BJ (cell line): ENCODE results near the gene FRMD4A. TPM values are rescaled to one million over a fixed set of nuclear protein-coding genes. Genes with fewer than 3 reads are reported as not detected.

ENCODE experiments used
- CTCF ChIA-PET: fragments of 350-600 bp; formaldehyde crosslinking; extraction: SDS; loops from one replicate; lab custom pipeline; 2021; ENCODE audit warnings: antibody characterized with exemption, inconsistent platforms; lab: Yijun Ruan, JAX
- POLR2A ChIA-PET: fragments of 300-600 bp; sonication (Branson Sonifier 250); formaldehyde crosslinking; extraction: SDS; loops from one replicate; lab custom pipeline; 2021; ENCODE audit warnings: antibody characterized with exemption; lab: Charles Lee
- DNase-seq: peaks from one replicate; pipeline ENCODE4 v3.0.0-alpha.2; 2011; ENCODE audit warnings: low read depth
- H3K27me3 ChIP-seq: 2 replicates; pipeline ENCODE4 v1.6.0; 2011; ENCODE audit warnings: low read length; ENCODE audit not compliant: control insufficient read depth, insufficient read depth
- H3K36me3 ChIP-seq: 2 replicates; pipeline ENCODE4 v1.5.1; 2011; ENCODE audit warnings: low read length; ENCODE audit not compliant: control insufficient read depth, insufficient read depth
- H3K4me3 ChIP-seq: 2 replicates; pipeline ENCODE4 v1.5.1; 2011; ENCODE audit warnings: low read depth, mild to moderate bottlenecking, control low read depth, low read length
- polyA plus RNA-seq: library from polyadenylated mRNA; depleted of rRNA; stranded (reverse); fragments of >200 nt; gene quantifications from 2 replicates; pipeline ENCODE4 v1.2.3, GENCODE V29; 2011
- TF ChIP-seq, protein P1 (sequence below): IDR thresholded peaks from 2 replicates; pipeline ENCODE4 v1.5.1; 2011; ENCODE audit warnings: low read depth, mild to moderate bottlenecking, control low read depth, inconsistent platforms, low read length, moderate library complexity; ENCODE audit not compliant: insufficient read depth

FRMD4A gene
- polyA plus RNA-seq, 1 experiment: 31.6 TPM

DNA sequence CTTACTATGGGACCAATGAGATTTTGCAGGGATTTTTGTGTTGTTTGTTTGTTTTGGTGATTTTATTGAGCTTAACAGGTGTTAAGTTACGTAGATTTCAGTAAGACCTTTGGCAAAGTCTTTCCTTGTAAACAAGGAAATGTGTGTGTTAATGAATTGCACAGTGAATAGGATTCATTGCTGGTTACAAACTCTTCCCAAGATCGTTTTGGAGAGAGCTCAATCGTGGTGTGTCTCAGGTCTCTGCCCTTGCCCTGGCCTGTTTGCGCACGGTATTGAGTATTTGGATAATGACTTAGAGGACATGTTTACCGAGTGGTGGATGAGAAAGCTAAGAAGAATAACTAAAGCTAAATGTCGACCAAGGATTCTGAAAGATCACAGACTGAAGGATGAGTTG is 702.1 kb downstream of the FRMD4A start:
- TF ChIP-seq, protein P1, sequence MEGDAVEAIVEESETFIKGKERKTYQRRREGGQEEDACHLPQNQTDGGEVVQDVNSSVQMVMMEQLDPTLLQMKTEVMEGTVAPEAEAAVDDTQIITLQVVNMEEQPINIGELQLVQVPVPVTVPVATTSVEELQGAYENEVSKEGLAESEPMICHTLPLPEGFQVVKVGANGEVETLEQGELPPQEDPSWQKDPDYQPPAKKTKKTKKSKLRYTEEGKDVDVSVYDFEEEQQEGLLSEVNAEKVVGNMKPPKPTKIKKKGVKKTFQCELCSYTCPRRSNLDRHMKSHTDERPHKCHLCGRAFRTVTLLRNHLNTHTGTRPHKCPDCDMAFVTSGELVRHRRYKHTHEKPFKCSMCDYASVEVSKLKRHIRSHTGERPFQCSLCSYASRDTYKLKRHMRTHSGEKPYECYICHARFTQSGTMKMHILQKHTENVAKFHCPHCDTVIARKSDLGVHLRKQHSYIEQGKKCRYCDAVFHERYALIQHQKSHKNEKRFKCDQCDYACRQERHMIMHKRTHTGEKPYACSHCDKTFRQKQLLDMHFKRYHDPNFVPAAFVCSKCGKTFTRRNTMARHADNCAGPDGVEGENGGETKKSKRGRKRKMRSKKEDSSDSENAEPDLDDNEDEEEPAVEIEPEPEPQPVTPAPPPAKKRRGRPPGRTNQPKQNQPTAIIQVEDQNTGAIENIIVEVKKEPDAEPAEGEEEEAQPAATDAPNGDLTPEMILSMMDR: no peak
- Histone ChIP-seq H3K36me3 (peaks cover 5% of the 10 kb centered on the region), H3K4me3 (no peak overlapping the region), H3K27me3 (no peaks in the 10 kb centered on the region)
- POLR2A ChIA-PET: no interaction called here
- CTCF ChIA-PET: interaction anchor here (0.7 to 1.8 kb wide), 4 partner anchors 8 to 149 kb away, joined by 3 to 4 read pairs (median 3); no protein-coding TSS in a partner anchor
- DNase-seq: no peak

DNA sequence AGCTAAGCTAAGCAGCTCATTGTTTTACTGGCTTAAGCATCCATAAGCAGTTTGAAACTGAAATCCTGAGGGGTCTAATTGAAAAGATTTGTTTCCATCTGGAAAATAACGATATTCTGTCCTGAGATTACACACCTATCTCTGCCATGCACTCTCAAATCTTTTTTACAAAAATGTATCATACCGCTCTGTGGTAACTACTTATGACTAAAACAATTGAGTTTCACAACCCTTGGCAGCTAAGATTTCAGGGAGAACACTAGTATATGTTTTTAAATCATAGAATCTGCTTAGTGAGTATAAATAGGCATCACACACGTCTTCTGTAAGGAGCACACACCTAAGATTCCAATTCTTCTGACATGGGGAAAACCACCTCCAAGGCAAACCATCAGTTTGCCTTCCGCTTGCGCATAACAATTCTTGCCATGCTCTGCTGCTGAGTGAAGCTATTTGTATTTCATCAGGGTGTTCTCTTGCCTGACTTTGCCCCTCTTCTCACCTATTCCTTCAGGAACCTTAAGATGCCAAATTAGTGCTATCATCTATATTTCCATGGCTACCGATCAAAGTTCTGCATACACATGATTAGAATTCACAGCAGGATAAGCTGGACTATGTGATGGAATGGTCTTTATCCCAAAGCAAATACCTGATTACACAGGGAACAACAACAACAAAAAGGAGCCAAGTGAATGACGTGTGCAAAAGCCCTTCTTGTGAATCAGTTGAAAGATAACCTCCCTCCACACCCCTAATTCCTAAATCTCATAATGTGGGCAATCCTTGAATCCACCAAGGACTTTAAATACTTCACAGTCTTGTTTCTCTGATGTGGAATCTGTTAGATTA is 703.0 kb downstream of the FRMD4A start:
- TF ChIP-seq, protein P1: no peak
- CTCF ChIA-PET: interaction anchor here (1.1 kb wide), 1 partner anchor 150 kb away, joined by 3 read pairs; no protein-coding TSS in a partner anchor
- Histone ChIP-seq H3K4me3 (no peak overlapping the region), H3K36me3 (peaks cover 5% of the 10 kb centered on the region), H3K27me3 (no peaks in the 10 kb centered on the region)
- DNase-seq: no peak
- POLR2A ChIA-PET: no interaction called here

DNA sequence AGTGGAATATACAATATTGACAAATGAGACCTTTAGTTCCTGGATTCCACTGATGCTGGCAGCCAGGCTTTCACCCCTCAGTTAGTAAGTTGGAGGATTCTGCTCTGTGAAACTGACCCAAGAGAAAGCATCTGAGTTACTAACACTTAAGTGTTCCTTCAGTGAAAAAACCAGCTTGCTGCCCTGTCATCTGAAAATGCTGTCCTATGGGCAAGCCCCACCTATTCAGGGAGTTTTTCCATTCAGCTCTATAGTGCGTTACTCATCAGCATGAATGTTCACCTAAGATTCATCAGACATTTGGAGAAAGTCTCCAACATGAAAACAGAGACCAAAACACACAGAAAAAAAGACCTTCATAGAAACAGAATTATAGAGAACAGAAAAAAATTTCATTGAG is 706.1 kb downstream of the FRMD4A start:
- POLR2A ChIA-PET: no interaction called here
- no peak overlapping the region for H3K4me3 ChIP-seq
- TF ChIP-seq, protein P1: no peak
- no peaks in the 10 kb centered on the region for H3K27me3 ChIP-seq
- CTCF ChIA-PET: interaction anchor here (1.3 kb wide), 1 partner anchor 9 kb away, joined by 3 read pairs; no protein-coding TSS in a partner anchor
- DNase-seq: no peak
- no peaks in the 10 kb centered on the region for H3K36me3 ChIP-seq

DNA sequence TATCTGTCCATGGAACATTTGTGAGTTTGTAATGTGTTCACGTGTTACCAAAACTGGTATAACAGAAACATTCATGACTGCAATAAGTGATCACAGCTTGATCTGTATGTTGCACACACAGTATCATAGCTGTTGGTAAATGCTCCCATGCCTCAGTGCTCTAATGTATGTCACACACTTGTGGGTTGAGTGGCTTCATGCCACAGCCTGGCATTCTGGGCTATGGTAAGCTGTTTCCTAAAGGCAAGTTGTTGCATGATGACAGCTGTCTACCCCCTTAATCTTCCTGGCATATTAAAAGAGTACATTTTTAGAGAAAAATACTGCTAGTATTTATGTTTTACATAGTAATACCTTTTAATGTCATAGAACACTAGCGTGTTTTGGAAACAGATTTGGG is 708.8 kb downstream of the FRMD4A start:
- TF ChIP-seq, protein P1: no peak
- Histone ChIP-seq H3K4me3 (no peak overlapping the region), H3K27me3 (no peaks in the 10 kb centered on the region), H3K36me3 (peaks cover 3% of the 10 kb centered on the region; the same call in 1 of the 2 replicates)
- CTCF ChIA-PET: no interaction called here
- no peak for DNase-seq
- POLR2A ChIA-PET: no interaction called here

DNA sequence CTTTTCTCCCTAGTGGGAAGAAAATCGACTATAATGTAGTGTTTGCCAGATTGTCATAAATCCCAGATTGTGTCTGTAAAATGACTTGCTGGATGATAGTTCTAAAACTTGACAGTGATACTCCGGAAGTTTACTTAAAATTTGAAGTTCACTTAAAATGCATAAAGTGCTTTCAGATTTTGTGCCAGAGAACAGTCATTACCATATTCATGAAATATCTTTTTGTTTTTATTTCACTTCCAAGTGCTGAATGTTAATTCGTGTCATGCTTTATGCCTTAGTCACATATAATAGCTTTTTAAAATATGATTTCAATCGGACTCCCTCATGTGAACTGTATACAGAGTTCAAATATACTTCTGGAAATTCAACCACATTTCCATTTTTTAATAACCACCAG is 713.6 kb downstream of the FRMD4A start:
- DNase-seq: no peak
- CTCF ChIA-PET: interaction anchor here (0.9 to 1.0 kb wide), 2 partner anchors 80 to 170 kb away, joined by 3 read pairs; no protein-coding TSS in a partner anchor
- peaks cover 4% of the 10 kb centered on the region for H3K36me3 ChIP-seq

More for the DNA sequence above, 713.6 kb downstream of the FRMD4A start:
- H3K27me3 ChIP-seq: no peaks in the 10 kb centered on the region
- H3K4me3 ChIP-seq: no peak overlapping the region
- POLR2A ChIA-PET: interaction anchor here (0.6 to 0.7 kb wide), 2 partner anchors 17 to 28 kb away, joined by 3 read pairs; no protein-coding TSS in a partner anchor
- TF ChIP-seq, protein P1: no peak
